Neural progenitor cell (in vitro differentiated cells): ENCODE results near the gene LMX1B.

Source experiments
- EZH2phosphoT487 ChIP-seq: fragments of 200-600 bp; sonication (generic); IDR thresholded peaks from 2 replicates; pipeline ENCODE4 v1.6.1; 2017; ENCODE audit warnings: antibody characterized with exemption
- TF ChIP-seq, protein P1 (sequence below): fragments of 200-600 bp; sonication (generic); IDR thresholded peaks from 2 replicates; pipeline ENCODE4 v1.5.1; 2017; ENCODE audit warnings: antibody characterized with exemption, mild to moderate bottlenecking

DNA sequence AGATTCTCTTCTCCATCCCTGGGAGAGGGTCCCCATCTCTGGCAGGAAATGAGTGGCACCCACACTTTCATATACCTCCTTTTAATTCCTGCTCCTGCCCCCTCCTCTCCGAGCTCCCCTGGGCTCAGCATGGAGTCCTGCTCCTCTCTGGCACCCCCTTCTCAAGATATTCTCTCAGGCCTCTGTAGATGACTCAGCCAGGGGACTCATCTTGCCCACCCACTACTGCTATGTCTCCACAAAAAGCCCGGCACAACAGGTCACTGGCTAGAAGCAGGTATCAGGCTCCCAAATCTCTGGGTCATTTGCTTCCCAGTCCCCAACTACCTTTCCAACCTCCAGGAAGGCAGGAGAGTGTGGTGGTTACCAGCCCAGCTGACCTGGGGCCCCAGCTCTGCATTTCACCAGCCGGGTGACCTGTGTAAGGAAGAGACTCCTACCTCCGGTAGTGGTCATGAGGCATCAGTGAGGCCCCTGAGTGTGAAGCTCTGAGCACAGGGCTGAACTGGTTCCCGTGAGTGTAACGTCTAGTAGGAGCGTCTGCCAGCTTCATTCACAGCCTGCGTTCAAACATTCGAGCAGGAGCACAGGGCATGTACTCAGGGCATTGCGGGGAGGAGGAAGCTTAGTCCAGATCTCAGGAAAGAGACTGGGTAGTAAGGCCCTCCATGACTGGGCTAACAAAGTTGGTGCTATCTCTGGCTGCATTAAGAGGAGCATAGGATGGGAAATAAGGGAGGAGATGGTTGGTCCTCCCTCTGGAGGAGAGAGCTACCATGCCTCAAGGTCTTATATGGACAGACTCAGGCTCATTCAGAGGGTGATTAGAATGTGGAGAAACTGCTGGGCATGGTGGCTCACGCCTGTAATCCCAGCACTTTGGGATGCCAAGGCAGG, 63.7 kb downstream of the LMX1B start:
- TF ChIP-seq EZH2phosphoT487, result no peak
- TF ChIP-seq, protein P1, sequence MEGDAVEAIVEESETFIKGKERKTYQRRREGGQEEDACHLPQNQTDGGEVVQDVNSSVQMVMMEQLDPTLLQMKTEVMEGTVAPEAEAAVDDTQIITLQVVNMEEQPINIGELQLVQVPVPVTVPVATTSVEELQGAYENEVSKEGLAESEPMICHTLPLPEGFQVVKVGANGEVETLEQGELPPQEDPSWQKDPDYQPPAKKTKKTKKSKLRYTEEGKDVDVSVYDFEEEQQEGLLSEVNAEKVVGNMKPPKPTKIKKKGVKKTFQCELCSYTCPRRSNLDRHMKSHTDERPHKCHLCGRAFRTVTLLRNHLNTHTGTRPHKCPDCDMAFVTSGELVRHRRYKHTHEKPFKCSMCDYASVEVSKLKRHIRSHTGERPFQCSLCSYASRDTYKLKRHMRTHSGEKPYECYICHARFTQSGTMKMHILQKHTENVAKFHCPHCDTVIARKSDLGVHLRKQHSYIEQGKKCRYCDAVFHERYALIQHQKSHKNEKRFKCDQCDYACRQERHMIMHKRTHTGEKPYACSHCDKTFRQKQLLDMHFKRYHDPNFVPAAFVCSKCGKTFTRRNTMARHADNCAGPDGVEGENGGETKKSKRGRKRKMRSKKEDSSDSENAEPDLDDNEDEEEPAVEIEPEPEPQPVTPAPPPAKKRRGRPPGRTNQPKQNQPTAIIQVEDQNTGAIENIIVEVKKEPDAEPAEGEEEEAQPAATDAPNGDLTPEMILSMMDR, result no peak
